SU-DHL-6 (cell line): ENCODE results near the gene PPARA.

ENCODE experiments used
- EZH2phosphoT487 ChIP-seq: fragments of 200-600 bp; sonication (generic), shearing (Covaris generic); conservative IDR thresholded peaks from 2 replicates; pipeline ENCODE4 v1.6.1; 2018; ENCODE audit warnings: mild to moderate bottlenecking, antibody characterized with exemption, low read length, moderate library complexity, mixed read lengths
- TF ChIP-seq, protein P1 (sequence below): fragments of 200-600 bp; sonication (generic); IDR thresholded peaks from one replicate; pipeline ENCODE4 v1.5.1; 2017; ENCODE audit warnings: antibody characterized with exemption, mild to moderate bottlenecking, low read length, moderate library complexity; ENCODE audit not compliant: insufficient read depth, poor library complexity, severe bottlenecking

GRCh38 chr22:46214616-46215015, 64.3 kb downstream of the PPARA start:
- TF ChIP-seq, protein P1, sequence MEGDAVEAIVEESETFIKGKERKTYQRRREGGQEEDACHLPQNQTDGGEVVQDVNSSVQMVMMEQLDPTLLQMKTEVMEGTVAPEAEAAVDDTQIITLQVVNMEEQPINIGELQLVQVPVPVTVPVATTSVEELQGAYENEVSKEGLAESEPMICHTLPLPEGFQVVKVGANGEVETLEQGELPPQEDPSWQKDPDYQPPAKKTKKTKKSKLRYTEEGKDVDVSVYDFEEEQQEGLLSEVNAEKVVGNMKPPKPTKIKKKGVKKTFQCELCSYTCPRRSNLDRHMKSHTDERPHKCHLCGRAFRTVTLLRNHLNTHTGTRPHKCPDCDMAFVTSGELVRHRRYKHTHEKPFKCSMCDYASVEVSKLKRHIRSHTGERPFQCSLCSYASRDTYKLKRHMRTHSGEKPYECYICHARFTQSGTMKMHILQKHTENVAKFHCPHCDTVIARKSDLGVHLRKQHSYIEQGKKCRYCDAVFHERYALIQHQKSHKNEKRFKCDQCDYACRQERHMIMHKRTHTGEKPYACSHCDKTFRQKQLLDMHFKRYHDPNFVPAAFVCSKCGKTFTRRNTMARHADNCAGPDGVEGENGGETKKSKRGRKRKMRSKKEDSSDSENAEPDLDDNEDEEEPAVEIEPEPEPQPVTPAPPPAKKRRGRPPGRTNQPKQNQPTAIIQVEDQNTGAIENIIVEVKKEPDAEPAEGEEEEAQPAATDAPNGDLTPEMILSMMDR = no peak
- TF ChIP-seq EZH2phosphoT487 = no peak
